GM18520 (cell line): ENCODE results near the gene SOX13.
"Not testable (repeated sequence)": the region's sequence is repeated elsewhere in the genome, so short reads cannot be mapped to it uniquely, and the experiment has no call there.

Source experiments
- ATAC-seq: cut with Tn5 transposase; IDR thresholded peaks from one replicate; pipeline ENCODE4 v1.9.1; 2021; ENCODE audit not compliant: unreplicated experiment

The SOX13 gene

DNA sequence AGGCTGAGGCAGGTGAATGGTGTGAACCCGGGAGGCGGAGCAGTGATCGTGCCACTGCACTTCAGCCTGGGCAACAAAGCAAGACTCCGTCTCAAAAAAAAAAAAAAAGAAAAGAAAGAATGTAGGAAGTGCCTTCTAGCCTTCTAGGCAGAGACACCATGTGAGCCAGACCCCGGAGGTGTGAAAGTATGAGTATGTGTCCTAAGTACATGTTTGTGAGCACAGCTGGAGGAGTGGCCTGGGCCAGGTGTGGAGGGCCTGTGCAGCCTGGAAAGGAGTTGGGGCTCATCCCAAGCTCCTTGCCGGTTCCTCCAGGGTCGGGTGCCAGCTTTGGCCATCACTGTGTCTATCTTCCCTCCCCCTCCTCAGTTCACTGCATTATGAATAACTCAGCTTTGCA, 13.0 kb downstream of the SOX13 start:
- no peak for ATAC-seq

DNA sequence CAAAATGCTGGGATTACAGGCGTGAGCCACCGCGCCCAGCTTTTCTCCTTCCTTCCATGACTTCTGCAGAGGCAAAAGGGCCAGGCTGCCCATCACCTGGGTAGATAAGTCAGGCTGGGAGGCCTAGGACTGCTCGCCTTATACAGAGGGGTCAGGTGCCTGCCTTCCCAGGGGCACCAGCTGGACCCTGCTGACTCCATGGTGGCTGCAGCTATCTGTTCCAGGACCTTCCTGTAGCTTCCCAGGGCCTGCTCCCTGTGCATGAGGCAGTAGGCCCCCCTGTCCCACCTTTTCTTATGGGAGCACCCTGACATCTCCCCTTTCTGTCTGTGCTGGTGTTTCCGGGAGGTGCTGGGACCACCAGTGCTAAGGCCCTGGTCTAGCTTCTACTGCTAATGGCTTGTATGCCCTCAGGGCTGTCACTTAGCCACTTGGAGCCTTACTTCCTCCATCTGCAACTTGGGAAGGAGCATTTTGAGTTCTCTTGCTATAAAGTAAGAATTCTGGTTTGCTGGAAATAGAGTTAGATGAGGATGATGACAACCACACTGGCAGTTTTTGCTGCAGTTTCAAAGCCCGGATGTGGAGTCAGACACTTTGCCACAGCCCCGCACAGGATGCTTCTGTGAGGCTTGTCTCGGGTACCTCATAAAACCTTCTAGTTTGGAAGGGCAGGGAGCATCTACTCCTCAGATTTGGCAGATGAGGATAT, 14.4 kb downstream of the SOX13 start:
- no peak for ATAC-seq

DNA sequence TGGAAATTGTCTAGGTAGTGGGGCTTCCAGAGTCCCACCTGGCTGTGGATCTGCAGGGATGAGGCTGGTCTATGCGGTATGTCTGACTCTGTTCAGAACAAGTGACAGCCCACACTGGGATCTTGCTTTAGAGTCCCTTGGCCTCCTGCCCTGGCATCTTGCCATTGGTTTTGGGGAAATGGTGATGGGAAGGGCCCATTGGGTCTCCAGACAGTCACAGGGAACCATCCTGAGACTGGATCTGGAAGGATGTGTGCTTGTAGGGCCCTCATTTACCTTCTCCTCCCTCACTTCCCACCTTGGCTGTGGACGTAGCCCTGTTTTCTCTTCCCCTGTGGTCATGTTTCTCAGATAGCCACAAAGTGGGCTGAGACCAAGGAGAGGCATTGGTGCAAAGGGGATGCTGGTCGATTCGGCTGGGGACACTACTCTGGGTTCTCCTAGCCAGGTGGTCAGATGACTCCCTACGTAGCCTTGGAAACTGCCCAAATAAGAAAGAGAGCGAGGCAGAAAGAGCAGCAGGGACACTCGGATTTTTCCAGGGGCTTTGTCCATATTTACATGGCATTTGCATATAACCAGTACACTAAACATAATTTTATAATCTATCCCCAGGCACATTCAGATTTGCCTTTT, 15.1 kb downstream of the SOX13 start:
- ATAC-seq = no peak

DNA sequence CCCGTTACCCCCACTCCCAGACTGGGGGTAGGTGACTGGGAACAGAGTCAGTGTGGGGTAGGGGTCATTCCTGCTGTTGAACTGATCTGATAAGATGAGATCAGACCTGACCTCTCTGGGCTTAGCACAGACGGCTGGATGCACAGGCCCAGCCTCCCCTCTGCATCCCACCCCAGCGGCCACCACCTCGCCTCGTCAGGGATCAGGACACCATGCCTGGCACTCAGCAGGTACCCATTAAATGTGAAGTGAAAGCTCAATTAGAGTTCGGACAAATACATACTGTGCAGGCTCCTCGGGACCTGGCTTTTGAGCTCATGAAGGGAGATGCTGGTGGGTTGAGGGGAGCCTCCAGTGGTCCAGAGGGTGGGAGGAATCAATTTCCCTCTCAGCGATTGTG, 15.7 kb downstream of the SOX13 start:
- no peak for ATAC-seq

DNA sequence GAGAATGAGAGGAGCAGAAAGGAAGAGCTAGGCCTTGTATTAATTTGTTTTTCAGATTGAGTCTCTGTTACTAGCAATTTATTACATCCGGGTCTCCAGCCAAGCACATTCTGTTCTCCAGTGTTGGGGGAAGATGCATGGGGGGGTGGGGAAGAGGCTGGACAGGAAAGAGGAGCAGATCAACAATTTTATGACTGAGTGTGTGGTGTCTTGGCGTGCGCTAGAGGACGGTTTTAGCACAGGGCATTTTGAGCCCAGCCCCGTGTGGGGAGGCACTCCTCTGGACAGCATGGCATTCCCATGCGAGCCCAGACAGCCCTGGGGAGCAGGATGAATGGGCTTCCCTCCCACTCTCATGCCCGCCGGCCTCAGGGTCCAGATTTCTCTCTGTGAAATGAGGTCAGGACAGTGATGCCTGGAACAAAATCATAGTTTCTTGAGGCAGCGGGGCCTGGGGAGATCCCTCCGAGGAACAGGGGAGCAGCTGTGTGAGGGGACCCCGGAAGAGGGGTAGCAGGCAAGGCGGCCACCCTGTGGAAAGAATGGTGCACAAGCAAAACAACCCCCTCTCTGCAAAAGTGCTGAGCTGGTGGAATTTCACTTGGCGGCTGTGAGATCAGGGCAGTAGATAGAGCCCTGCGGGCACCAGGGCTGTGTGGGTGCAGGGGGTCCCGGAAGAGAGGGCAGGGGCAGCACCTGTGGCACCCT, 16.3 kb downstream of the SOX13 start:
- ATAC-seq = no peak

DNA sequence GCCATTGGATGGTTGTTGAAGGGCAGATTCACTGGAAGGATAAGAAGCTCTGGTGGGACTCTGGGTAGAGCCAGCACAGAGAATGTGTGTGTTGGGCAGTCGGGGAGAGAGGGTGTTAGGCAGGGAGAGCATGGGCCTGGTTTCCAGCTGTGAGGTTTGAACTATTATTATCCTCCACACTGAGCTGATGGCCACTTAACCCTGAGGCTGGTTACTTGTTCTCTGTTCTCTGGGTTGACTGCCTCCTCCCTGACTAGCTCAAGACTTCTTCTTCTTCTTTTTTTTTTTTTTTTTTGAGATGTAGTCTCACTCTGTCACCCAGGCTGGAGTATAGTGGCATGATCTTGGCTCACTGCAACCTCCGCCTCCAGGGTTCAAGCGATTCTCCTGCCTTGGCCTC, 17.2 kb downstream of the SOX13 start:
- not testable (repeated sequence) for ATAC-seq

DNA sequence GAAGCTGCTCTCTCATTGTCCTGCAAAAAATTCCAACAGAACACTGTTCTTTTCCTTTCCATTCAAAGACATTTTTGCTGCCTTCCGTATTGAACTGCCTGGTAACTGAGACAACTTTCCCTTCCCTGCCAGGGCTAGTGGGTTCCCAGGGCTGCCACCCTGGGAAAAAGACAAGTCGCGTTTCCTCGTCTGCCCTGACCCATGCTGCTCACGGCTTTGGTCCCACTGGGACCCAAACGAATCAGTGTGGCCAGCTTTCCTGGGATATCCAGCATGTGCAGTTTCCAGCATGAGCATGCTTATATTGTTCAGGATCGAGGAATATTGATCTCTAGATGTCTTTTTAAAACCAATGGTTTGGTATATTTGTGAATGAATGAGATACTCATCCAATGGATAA, 18.2 kb downstream of the SOX13 start:
- ATAC-seq = no peak

DNA sequence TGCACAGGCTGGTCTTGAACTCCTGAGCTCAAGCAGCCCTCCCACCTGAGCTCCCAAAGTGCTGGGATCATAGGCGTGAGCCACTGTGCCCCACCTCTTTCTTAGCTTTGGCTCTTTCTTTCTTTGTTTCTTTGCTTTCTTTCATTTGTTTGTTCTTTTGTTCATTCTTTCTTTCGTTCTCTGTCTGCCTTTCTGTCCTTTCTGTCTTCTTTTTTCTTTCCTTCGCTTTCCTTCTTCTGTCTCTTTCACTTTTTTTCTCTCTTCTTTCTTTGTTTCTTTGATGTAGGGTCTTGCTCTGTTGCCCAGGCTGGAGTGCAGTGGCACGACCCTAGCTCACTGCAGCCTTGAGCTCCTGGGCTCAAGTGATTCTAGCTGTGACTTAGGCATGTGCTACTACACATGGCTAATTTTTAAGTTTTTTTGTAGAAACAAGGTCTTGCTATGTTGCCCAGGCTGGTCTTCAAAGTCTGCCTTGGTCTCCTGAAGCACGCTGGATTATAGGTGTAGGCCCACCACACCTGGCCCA, 18.9 kb downstream of the SOX13 start:
- ATAC-seq = no peak

DNA sequence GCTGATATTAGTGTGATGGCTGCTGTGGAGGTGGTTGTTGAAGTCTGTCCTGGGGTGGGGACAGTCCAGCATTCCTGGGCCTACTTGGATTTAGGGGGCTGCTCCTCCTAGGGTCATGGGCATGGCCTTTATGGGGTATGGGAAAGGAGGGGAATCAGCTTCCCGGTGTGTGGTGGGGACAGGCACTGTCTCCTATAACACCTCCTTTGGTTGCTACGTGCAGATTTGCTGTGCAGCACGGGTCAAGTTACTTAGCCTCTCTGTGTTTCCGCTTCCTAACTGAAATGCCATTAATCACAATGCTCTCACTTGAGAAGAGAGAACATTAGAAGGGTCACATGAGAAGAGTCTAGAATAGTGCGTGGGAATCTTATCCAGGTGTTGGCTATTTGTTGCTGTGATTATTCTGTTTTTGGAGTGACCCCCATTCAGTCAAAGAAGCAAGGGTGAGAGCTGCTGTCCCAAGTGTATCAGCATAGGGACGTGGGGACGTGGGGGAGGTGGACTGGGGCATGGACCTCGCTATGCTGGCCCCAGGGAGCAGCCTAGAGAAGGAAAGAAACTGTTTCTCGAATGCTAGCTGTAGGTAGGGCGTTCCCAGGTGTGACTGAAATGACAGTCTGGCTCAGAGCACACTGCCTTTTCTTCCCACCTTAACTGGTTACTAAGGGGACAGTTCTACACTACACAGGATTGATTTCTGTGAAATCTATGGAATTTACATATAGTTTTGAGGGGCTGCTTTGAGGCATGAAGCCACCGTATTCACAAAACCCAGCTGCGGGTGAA, 19.9 kb downstream of the SOX13 start:
- no peak for ATAC-seq

DNA sequence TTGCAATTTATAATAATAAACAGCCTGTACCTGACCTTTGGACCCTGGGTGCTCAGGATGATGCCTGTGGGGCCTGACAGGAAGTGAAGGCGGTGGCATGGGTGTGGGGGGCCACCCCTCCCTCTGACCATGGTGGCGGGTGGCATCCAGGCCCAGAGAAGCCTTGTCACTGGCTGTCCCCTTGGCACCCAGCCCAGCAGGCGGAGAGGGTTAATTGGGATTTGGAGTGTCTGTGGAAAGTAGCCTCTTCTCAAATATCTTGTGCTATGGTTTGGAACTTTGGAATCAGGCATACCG, 20.5 kb downstream of the SOX13 start:
- no peak for ATAC-seq

DNA sequence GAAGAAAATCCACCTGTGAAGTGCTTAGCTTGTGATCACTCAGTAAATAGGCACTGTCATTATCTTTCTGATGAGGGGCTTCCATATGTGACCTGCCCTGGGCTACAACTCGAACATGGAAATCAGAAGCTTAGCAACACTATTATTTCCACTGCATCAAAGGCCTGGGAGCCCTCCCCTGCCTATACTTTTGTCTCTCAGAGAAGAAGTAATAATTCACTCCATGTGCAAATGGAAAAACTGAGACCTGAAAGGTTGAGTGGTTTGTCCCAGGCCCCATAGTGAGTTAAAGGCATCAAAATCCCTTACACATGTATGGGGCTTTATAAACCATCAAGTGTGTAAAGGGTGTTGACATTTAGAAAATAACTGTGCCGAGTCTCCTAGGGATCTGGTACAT, 20.9 kb downstream of the SOX13 start:
- no peak for ATAC-seq

DNA sequence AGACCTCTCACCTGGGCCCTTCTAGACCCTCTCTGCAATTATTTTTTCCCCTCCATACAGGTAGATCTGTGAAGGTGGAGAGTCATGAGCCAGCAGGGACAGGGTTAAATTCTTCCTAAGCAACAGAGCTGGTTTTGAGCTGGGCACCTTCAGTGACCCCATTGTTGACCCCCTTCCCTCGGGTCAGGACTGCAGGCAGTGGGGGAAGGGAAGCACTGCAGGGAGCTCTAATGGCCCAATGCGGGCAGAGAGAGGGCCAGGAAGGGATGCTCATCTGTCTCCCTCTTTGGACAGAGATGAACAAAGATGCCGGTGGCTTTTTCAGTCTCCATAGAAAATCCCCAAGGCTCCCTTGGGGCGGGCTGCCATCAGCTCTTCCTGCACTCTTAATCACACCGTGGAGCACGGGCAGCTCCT, 21.4 kb downstream of the SOX13 start:
- ATAC-seq = no peak

DNA sequence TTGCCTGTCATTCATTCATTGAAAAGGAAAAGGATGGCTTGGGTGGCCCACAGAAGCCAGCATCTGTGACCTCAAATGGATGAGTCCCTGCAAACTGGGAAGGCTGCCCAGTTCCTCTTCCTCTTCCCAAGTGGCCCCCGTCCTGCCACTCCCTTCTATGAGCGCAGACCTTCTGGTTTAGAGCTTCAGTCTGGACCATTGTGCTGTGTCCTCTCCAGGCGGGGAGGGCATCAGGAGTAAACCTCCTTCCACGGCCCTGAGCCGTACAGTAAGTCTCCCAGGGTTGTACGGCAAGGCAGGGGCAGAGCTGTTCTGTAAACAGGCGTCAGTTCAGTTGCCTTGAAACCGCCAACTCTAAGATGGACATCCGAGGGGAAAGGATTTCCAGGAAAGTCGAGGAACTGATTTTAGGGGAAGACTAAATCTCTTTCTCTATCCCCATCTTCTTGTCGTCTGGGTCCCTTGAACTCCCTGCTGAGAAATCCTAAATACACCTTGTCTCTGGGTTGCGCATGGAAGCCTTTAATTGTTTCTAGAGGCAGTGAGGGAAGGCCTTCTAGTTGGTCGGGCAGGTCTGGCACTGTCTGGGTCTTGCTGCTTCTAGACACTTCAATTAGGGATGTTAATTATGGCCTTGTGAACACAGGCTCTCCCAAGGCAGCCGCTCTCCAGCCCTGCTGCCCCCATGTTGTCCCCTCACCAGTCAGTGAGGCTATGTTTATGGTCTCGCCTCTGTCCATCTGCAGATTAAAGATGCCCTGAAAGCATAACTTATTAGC, 22.1 kb downstream of the SOX13 start:
- ATAC-seq = no peak

DNA sequence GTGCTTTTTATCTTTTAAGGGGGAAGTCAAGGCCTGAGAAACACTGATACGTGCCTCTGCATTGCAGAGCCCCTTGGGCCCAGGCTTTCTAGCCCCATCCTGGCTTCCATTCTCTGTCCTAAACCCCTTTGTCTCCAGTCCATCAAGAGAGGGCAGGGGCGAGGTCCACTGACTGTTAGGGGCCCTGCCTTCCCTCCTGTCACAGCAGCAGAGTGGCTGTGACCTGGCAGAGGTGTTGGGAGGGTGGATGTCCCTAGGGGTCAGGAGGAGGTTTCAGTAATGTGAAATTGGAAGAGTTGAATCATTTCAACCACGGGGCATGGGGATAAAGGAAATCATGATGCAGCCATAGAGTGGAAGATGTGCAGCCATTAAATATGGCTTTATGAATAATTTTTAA, 24.0 kb downstream of the SOX13 start:
- no peak for ATAC-seq

DNA sequence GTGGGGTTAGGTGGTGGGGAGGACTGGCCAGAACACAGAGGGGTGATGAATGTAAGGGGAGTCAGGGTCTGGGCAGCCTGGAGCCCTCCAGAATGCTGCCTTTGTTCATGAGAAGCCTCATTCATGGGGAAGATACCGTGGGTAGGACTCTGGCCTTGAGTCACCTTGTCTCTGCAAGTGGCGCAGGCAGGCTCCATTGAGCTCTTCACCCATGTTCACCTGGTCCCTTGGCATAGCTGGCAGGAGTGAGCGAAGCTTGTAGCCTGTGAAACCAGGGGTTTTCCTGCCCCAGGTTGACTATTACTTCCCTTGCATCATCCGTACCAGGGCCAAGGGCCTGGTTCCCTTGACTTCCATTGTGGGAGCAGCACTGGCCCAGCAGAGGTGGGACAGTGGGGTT, 25.8 kb downstream of the SOX13 start:
- ATAC-seq = no peak

DNA sequence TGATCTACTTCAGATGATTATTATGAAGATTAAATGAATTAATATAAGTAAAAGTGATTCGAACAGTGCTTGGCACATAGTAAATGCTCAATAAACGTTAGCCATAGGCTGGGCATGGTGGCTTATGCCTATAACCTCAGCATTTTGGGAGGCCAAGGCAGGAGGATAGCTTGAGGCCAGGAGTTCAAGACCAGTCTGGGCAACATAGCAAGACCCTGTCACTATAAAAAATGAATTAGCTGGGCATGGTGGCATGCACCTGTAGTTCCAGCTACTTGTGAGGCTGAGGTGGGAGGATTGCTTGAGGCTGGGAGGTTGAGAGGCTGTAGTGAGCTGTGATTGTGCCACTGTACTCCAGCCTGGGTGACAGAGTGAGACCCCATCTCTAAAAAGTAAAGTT, 26.8 kb downstream of the SOX13 start:
- ATAC-seq = not testable (repeated sequence)

DNA sequence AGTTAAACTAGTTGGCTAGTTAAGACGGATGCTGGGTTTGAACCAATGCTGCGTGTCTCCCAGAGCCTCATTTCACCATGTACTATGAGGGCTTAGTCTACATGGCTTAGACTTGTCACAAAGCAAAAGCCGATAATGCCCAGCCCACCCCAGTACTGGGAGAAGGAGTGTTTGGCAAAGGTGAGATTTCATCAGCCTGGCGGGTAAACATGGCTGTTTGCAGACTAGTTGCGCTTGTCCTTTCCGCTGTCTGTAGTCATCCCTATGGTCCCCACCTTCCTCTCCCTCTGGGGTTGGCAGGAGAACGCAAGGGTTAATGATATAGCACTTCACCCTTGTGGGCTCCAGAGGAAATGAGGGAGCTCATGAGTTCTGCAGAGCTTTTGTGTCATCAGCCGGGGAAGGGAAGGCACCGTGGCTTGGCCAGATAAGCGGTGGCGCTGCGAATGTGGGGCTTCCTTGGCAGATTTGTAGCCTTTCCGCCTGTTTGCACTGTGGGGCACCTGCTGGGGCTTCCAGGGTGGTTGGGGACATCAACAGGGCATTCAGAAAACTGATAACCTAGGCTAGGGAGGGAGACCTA, 29.2 kb downstream of the SOX13 start:
- ATAC-seq = no peak

DNA sequence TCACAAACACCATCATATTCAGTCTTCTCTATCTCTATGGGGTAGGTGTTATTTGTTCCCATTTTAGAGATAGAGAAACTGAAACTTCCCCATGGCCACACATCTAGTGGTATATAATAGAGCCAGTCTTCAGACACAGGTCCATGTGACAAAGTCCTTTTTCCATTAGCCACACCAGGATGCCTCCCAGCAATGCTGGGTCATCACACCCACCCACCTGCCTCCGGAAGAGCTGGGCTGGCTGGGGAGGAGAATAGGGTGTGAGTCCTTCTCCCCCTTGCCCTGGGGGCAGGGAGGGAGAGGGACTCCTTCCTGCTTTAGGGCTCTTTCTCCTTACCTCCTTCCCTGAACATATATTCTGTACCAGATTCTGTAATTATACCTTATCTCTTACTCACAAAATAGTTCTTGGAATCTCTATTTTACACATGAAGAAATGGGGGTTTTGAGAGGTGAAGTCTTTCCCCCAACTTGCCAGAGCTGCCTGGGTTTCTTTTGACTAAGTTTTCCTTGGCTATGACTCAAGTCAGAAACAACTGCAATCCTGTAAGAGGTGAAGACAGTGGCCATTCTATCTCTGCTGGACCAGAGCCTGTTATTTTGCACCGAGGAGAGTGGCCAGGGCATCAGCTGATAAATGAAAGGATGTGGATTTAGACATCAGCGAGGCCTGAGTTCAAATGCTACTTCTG, 30.0 kb downstream of the SOX13 start:
- no peak for ATAC-seq

DNA sequence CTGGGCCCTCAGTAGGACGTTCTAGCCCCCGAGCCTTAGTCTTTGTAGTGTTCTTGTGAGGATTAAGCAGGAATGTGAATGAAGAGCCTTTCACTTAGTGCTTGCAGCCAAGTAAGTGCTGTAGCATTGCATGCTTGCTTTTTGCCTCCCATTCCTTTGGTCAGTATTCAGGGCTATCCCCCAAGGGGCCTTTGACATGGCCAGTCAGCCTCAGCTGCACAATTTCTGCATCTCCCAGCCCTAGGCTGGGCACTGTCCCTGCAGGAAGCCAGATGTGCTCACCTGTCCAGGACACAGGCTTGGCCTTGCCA, 30.5 kb downstream of the SOX13 start:
- no peak for ATAC-seq
